ENCODE measurements around the gene GPR21.

- TF ChIP-seq, protein P1, sequence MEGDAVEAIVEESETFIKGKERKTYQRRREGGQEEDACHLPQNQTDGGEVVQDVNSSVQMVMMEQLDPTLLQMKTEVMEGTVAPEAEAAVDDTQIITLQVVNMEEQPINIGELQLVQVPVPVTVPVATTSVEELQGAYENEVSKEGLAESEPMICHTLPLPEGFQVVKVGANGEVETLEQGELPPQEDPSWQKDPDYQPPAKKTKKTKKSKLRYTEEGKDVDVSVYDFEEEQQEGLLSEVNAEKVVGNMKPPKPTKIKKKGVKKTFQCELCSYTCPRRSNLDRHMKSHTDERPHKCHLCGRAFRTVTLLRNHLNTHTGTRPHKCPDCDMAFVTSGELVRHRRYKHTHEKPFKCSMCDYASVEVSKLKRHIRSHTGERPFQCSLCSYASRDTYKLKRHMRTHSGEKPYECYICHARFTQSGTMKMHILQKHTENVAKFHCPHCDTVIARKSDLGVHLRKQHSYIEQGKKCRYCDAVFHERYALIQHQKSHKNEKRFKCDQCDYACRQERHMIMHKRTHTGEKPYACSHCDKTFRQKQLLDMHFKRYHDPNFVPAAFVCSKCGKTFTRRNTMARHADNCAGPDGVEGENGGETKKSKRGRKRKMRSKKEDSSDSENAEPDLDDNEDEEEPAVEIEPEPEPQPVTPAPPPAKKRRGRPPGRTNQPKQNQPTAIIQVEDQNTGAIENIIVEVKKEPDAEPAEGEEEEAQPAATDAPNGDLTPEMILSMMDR (IDR thresholded peaks at IDR 0.05), result no peak
- TF ChIP-seq POLR2A (IDR thresholded peaks at IDR 0.05), result no peak
Measured at GRCh38 chr9:123027517-123027916, 6.0 kb upstream of the GPR21 start.
